ENCODE results near the gene DPP6. TPM values are rescaled to one million over a fixed set of nuclear protein-coding genes. Genes with fewer than 3 reads are reported as not detected.

The DPP6 gene
- total RNA-seq, 1 experiment from 2014 or later = not detected

DNA sequence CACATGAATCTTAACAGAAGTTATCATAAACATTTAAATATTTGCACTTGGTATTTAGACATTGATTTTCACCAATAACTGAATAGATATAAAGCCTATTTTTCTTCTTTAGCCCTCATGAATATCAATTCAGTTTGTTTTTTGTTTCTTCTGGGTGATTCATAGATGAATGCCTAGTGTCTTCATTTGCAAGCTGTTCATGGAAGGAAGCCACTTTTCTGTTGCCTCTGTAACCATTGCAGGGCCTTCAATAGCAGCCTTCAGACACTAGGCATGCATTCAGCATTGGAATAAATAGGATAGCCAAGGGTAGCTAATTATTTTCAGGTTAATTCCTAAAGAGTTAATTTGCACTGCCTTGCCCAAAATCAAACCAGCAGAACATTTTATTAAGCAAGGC, 375.3 kb downstream of the DPP6 start:
- Histone ChIP-seq H4K20me1 (ENCODE audit: insufficient read depth) (no peaks in the 10 kb centered on the region), H3K27ac (no peak overlapping the region), H3K4me1 (replicated peaks; ENCODE audit: insufficient read depth) (no peaks in the 10 kb centered on the region), H3F3A (ENCODE audit: insufficient read depth, low read depth) (no peaks in the 10 kb centered on the region), H3K9me2 (ENCODE audit: insufficient read depth) (no peaks in the 10 kb centered on the region), H3K27me3 (ENCODE audit: insufficient read depth, low read depth) (peaks cover 49% of the 10 kb centered on the region), H3K9me3 (ENCODE audit: insufficient read depth, low read depth) (no peaks in the 10 kb centered on the region), H3K79me2 (ENCODE audit: low read depth) (no peaks in the 10 kb centered on the region), H3K4me2 (no peak overlapping the region), H3K36me3 (ENCODE audit: low read depth) (no peaks in the 10 kb centered on the region), H3K4me3 (no peak overlapping the region), H2AFZ (no peak overlapping the region)
- no peak for DNase-seq
- TF ChIP-seq CTCF (conservative IDR thresholded peaks at IDR 0.05) (no peak), EZH2 (IDR thresholded peaks at IDR 0.05; ENCODE audit: low read depth) (no peak)
- ChIA-PET CTCF (no interaction called here), POLR2A (ENCODE audit: unreplicated experiment) (no interaction called here)
- BruUV-seq (replicated peaks) = no TSS peak
- intact Hi-C loops (cut with micrococcal nuclease; ENCODE audit: unreplicated experiment) = no loop called here

- peaks cover 50% of the 10 kb centered on the region for H3K27me3 ChIP-seq (ENCODE audit: insufficient read depth, low read depth)
- intact Hi-C loops (cut with micrococcal nuclease; ENCODE audit: unreplicated experiment) = no loop called here
- CTCF ChIA-PET = no interaction called here
Measured at GRCh38 chr7:154429666-154430404, 377.6 kb downstream of the DPP6 start.

DNA sequence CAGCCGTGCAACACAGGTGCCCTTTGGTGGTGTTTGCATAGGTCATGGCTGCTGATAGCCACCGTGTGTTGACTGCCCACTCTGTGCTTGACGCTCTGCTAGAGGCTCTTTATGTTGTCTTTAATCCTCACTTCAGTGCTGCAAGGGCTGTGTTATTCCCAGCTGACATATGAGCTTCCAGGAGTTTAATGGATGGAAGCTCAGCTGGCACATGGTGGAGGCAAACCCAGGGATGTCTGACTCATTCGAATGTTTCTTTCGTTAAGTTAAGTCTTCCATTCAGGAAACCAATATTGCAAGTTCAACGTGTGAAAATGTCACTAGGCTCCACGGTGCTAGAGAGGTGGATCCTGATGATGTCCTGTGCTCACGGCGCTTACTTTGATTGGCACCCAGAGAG, 378.4 kb downstream of the DPP6 start:
- Histone ChIP-seq H2AFZ (no peak overlapping the region), H3F3A (ENCODE audit: insufficient read depth, low read depth) (no peaks in the 10 kb centered on the region), H3K9me3 (ENCODE audit: insufficient read depth, low read depth) (no peaks in the 10 kb centered on the region), H3K27me3 (ENCODE audit: insufficient read depth, low read depth) (peaks cover 51% of the 10 kb centered on the region), H3K9me2 (ENCODE audit: insufficient read depth) (no peaks in the 10 kb centered on the region), H3K4me2 (no peak overlapping the region), H3K36me3 (ENCODE audit: low read depth) (no peaks in the 10 kb centered on the region), H4K20me1 (ENCODE audit: insufficient read depth) (no peaks in the 10 kb centered on the region), H3K27ac (no peak overlapping the region), H3K4me3 (no peak overlapping the region), H3K79me2 (ENCODE audit: low read depth) (no peaks in the 10 kb centered on the region), H3K4me1 (replicated peaks; ENCODE audit: insufficient read depth) (no peaks in the 10 kb centered on the region)
- POLR2A ChIA-PET (ENCODE audit: unreplicated experiment) = no interaction called here
- BruUV-seq (replicated peaks) = no TSS peak
- no peak for DNase-seq
- CTCF ChIA-PET = no interaction called here
- intact Hi-C loops (cut with micrococcal nuclease; ENCODE audit: unreplicated experiment) = no loop called here
- TF ChIP-seq CTCF (conservative IDR thresholded peaks at IDR 0.05) (no peak), EZH2 (IDR thresholded peaks at IDR 0.05; ENCODE audit: low read depth) (no peak)

More at GRCh38 chr7:154429666-154430404, 377.6 kb downstream of the DPP6 start:
- H3K79me2 ChIP-seq (ENCODE audit: low read depth) = no peaks in the 10 kb centered on the region
- no peaks in the 10 kb centered on the region for H3K36me3 ChIP-seq (ENCODE audit: low read depth)
- no peak overlapping the region for H2AFZ ChIP-seq
- no peaks in the 10 kb centered on the region for H3K9me3 ChIP-seq (ENCODE audit: insufficient read depth, low read depth)
- no peaks in the 10 kb centered on the region for H3K9me2 ChIP-seq (ENCODE audit: insufficient read depth)
- BruUV-seq (replicated peaks) = no TSS peak
- no peak overlapping the region for H3K4me2 ChIP-seq
- POLR2A ChIA-PET (ENCODE audit: unreplicated experiment) = no interaction called here
- no peaks in the 10 kb centered on the region for H3F3A ChIP-seq (ENCODE audit: insufficient read depth, low read depth)
- H3K4me1 ChIP-seq (replicated peaks; ENCODE audit: insufficient read depth) = no peaks in the 10 kb centered on the region
- no peak overlapping the region for H3K27ac ChIP-seq
- DNase-seq = no peak
- no peaks in the 10 kb centered on the region for H4K20me1 ChIP-seq (ENCODE audit: insufficient read depth)
- TF ChIP-seq CTCF (conservative IDR thresholded peaks at IDR 0.05) = no peak
- TF ChIP-seq EZH2 (IDR thresholded peaks at IDR 0.05; ENCODE audit: low read depth) = no peak
- no peak overlapping the region for H3K4me3 ChIP-seq
